ENCODE data around the gene COMMD2.
A peak's percentile ranks its signal among the peaks of the same experiment; 100 is the strongest.

COMMD2 gene

DNA sequence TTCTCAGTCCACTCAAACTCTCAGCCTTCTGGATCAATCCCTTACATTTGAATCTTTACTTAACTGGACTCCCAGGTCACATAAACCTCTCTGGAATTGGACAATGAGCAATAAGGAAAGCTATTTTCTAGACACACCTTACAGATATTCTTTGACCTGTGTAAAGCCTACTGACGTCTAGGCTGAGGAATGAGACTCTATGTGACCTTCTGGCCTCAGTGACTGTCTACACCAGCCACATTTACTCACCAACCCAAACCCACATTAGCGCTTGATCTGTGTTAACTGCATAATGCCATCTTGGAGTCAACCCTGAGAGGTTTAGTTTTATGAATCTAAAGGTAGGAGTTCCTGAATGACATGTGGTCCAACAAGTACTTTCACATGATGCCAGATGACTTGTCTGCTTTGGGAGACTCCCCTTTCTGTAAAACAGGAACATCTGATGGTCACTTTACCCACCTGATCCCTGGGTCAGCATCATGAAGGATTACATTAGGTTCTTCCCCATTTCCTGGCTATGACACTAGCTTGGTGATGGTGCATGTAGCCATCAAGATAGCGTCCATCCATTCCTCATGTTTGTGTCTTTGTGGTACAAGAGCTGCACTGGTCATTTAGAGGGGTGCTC, 11.4 kb upstream of the COMMD2 start:
- no peak for DNase-seq

DNA sequence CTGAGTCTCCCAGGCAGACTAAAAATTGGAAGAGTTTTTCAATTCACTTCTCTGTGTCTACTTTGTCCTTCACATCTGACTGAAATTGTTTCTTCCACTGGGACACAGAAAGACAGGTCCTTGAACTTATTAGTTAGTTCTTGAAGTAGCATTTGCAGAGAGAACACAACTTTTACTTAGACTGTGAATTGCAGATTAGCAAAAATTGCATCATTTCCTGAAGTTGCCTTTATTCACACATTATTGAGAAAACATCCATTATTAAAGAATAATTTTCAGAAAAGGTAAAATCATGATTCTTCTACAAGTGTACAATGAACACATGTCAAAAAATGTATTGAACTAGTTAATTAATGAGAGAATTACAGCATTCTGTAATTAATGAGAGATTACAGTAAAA, 1.4 kb upstream of the COMMD2 start:
- no peak for DNase-seq

DNA sequence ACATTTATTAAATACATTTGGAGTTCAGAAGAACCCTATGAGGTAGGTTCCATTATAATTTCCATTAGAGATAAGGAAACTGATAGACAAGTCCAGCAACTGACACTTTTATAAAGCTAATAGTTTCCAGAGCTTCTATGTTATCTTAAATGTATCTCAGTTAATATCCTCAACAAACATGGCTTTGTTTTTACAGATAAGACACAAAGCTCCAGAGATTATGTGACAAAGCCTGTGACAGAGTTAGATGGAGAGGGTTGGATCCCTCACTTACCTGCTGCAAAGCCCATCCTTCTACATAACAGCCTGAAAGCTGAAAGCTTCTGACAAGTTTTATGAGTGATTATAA, 473 bp upstream of the COMMD2 start:
- no peak for DNase-seq

DNA sequence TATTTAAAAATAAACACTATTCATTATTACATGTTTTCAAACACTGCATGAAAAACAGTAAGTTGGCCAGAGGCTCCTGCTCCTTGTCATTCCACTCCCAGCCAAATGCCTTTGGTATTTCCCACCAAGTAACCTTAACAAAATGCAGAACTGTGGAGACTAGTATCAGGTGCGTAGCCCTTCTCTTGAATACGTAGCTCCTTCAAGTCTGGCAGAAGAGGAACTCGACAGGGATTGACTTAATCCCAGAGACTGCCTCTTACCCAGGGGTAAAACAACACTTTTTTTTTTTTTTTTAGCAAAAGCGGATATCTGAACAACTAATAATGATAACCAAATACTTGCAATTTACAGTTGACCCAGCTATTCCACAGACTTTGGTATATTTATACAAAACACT, 738 bp downstream of the COMMD2 start:
- peak; percentile 11 for DNase-seq

DNA sequence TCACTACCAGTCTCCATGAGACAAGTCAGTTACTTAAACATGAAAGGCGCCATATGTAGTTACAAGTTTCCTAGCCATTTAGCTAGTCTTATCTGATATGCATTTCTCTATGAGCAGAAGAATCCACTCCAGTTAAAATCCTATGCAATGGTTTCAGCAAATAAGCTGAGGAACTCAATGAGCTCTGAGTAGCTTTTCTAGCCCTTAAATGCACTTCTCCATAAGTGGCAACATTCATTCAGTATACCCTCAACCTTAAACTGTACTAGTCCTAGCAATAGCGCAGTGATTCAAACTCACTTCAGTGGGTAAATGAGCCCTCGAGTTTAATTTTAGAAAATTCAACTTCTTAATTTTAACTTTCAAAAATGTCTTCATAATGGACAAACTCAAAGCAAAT, 7.7 kb downstream of the COMMD2 start:
- no peak for DNase-seq

DNA sequence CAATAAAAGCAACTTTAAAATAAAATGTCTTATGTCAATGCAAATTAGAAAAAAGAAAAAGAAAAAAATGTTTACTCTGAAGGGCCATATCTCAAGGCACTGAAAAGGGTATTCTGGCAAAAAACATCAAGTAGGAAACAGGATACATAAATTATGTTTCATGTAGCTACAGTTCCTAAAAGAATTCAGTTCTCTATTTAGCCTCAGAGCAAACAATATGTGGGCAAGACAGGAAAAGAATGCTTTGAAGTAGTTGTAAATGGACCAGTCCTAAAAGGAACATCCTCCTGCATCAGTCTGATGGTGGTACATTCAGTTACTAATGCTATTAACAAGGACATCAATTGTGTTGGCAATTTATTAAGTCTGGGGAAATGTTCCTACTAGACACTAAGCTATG, 8.1 kb downstream of the COMMD2 start:
- no peak for DNase-seq

DNA sequence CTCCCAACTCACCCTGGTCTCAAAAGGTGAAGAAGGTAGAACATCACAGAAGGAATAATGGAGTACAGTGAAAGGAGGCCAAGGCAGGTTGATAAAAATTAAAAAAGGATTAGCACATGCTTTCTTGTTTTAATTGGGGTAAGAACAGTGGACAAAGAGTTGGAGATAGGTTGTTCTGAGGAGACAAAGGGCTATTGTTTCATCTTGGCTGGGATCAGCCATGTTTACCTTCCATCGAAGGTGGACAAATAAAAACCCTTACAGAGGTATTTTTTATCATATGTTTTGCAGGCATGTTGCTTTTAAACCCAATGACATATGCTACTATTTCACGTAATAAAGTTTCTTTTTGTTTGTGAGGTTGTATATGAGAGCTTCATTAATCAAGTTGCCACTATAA, 12.9 kb downstream of the COMMD2 start:
- no peak for DNase-seq

DNA sequence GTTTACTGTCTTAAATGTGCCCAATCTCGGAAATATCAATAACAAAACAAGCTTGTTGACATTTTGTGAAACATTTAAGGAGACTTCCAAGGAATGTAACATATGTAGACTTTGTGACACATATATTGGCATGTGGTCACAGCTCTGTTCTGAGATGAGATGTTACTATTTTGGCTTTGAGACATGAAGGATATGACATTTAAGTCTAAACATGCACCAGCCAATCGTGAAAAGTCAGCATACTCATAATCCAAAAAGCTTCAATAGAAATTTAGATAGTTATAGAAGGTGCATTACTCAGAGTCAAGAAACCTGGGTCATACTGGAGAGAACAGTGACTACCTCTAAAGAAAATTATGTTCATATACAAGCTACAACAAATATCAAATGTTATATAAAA, 13.4 kb downstream of the COMMD2 start:
- DNase-seq = no peak

DNA sequence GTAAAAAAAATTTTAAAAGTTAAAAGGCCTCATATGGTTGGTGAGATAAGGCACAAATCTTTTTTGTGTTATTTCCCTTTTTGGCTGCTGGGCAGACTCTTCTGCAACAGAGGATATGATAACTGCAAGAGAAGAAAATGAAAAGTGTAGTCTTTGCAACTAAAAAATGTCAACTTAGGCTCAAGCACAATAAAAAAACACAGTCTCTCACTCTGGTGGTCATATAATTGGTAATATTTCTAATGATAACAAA, 15.4 kb downstream of the COMMD2 start:
- DNase-seq = peak; percentile 68

DNA sequence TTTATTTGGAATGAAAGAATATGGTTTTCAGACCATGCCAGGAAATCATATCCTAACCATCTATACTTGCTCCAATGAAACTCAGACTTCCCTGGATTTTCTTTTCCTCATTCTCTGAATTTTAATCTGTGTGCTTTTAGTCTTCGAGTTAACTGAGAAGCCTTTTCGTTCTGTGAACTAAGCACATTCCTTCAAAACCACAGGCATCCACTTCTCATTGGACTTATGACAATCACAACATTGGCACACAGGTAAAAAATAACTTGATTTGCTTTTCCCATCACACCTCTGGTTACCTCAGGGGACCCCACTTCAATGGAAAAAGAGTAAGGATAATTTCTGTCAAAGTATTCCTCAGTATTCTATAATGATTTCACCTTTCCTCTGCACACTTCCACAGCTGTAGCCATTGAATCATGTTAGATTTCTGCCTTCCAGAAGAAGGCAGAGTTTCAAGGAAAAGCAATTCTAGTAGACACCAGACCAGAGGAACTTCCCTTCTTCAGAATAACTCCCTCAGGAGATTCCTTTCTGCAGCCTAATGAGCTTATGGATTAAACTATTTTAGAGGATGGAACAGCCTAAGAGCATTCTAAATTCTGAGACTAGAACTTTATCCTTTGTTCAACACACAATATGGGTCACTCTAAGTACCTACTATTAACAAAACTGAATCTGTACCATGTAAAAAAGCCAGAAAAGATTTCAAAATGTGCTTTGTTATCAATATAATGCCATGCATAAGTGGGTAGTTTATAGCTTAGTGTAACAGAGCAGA, 15.9 kb downstream of the COMMD2 start:
- DNase-seq = no peak

DNA sequence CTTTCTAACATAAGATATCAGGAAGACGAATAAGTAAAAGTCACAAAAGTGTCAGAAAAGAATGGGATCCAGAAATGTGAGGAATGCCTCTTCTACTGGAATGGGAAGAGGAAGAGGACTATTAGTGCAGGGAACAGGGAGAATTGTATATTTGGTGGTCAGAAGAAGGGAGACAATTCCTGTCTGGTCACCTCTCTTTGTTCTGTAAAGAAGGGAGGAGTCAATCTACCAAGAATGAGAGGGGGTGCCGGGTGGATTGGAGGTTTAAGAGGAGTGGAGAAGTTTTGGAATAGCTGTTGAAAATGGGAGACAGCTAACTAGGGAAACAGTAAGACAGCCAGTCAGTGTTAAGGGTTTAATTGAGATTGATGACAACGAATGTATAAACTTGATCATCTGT, 20.1 kb downstream of the COMMD2 start:
- DNase-seq = no peak

DNA sequence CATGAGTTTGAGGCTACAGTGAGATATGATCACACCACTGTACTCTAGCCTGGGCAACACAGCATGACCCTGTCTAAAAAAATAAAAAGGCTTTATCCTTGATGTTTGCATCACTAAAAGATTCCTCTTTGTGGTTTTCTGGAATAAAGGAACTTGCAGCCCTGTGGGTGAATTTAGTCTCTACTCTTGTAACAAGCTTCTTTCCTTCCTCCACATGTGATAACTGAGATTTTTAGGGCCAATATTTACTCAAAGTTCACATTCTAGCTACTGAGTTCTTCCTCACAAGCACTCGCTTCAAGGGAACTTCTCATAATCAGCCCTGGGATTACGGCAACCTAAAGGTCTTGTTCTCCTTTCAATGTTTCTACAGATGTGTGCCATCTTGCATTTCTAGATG, 24.6 kb downstream of the COMMD2 start:
- no peak for DNase-seq

DNA sequence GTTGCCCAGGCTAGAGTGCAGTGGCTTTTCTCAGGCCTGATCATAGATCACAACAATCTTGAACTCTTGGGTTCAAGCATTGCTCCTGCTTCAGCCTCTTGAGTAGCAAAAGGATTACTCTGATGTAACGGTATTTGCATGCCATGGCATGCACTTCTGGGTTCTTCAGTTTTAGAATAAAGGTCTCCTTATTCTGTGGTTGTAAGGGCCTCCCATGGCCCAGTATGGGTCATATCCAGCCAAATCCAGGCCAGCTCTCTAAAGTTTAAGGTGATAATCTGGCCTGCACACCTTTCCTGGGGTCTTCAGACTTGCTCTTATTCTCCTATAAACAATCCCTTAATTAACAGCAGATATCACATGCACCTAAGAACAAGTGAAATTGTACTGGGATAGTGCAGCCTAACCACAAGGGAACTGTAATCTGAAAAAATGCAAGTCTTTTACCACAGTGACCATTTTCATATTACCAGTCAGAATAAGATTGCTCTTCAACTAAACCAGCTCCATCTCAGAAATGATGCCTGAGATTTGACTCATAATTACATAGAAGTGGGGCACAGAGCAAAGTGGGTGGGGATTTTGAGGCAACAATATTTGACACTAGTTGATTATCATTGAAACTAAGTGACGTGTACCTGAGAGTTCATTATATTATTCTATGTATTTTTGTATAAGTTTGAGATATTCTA, 25.4 kb downstream of the COMMD2 start:
- DNase-seq = no peak

DNA sequence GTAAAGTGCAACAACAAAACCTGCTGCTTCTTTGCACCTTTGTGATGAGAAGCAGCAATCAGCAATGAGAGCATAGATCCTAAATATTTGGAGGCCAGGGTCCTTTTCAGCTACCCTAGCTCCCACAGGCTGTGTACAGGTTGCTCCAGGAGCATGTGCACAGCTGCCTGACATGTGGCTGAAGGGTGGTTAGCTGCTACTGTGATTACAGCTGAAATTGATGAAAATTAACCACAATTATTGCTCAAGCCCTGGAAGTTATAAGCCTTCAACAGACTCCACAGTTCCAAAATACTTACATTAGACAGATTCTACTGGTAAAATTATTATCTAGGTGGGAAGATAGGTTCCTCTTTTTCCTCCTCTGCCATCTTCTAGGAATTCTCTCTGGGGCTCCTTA, 28.5 kb downstream of the COMMD2 start:
- peak; percentile 3 for DNase-seq

DNA sequence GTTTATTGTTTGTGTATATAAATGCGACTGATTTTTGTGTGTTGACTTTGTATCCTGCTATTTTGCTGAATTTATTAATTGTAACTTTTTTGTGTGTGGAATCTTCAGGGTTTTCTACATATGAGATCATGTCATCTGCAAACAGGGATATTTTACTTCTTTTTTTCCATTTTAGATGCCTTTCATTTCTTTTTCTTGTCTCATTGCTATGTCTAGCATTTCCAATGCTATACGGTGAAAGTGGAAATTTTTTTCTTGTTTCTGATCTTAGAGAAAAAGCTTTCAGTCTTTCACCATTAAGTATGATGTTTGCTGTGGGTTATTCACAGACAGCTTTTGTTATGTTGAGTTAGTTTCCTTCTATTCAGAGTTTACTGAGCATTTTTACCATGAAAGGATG, 31.4 kb downstream of the COMMD2 start:
- DNase-seq = no peak

DNA sequence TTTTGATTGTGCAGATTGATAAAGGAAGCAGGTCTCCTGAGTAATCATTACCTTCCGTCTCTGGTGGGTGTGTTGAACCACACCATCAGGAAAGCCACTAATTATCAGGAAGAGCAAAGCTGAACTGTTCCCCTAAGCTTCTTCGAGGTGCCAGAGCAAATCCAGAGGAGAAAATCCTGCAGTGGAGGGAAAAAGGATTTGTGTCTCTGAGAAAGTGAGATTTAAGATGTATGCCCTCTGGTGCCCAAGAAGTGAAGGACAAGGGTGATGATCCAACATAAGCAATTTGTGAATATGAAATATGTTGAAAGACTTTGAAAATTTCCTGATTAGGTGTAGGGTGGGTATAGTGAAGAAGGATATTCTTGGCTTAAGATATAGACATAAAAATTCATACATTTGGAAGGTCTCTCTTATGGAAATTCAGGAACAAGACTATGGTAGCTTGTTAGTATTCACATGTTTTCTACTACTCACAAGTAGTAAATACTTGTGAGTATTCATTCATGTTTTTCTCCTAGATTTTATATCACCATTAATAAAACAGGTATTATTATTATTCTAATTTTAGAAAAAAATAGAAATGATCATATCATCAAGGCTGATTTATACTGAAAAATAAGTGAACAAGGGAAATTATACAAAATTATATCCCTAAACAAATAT, 34.8 kb downstream of the COMMD2 start:
- DNase-seq = peak; percentile 72

DNA sequence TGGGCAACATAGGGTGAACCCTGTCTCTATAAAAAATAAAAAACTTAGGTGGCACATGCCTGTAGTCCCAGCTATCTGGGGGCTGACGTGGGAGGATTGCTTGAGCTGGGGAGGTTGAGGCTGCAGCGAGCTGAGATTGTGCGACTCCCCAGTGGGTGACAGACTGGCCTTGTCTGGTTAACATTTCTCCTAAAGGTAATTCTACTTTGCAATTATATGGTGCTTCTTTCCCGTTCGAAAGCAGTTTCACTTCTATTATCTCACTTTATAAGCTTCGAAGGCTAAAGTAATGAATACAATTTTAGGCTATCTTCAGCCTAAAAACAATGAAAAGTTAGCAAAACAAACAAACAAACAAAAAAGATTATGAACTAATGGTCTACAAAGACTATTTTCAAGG, 35.3 kb downstream of the COMMD2 start:
- no peak for DNase-seq

DNA sequence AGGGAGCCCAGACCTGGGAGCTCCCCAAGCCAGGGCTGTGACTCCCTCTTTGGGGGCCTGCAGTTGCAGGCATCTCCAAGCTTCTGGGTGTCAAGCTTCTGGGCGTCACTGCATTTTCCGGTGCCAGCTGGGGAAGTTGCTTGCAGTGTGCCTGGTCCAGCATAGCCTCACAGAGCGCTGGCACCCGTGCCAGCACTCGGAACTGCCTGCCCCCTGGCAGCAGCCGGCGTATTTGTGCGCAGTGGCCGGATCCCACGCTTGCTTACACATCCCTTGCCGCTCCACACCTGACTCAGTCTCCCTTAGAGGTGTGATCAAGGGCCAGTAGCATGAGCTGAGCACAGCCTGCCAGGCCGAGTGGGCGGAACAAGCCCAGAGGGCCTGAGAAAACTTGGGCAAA, 37.0 kb downstream of the COMMD2 start:
- no peak for DNase-seq

DNA sequence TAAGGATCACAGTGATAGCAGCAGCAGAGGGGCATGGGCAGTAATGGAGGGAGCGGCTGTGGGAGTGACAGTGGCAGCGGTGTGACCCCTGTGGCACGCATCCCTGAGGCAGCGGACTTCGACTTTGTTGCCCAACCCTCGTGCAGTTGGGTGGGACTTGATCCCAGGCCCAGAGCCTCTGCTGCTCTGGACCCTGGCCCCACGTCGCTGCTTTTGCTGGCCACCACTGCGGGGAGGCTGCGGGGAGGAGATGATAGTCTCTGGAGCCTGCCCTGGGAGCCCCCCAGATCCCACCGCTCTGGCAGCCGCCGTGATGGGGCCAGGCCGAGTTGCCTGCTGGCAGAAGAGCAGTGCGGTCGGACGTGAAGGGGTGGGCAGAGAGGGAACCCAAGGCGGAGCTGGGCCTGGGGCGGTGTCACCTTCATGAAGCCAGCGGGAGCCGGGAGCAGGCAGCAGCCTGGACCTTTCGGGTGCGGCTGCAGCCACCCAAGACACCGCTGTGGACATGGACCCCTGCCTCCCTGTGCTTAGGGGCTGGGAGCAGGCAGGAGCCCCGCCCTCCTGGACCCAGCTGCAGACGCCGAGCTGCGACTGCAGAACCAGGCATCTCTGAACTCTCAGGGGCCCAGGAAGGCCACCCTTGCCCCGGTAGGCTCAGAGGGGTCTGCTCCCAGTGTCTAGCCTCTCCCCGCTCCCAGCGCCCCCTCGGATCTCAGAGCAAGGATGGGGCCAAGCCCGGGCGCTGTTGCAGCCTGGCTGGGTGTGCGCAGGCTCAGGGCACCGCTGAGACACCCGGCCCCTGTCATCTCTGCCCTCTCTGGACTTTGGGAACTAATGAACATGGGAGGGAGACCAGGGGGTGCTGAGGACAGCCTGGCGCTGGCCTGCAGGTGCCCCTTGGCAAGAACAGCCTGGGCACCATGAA, 38.3 kb downstream of the COMMD2 start:
- no peak for DNase-seq

DNA sequence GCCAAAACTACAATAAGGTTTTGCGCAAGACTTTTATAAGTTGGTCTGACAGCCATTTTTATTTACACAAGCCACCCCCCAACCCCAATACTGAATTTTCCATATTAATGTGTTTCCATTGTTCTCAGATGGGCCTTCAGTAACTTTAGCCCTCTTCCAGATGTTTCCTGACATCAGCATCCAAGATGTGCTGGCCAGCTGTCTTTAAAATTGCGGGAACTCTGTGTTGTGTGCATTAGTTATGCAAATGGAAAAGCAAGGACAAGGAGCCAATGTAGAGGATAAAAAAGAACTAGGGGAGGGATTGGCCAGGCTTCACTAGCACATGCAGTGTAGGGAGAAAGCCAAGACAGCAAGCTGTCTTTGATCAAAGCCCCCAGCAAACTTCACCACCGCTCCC, 45.4 kb downstream of the COMMD2 start:
- DNase-seq = no peak

DNA sequence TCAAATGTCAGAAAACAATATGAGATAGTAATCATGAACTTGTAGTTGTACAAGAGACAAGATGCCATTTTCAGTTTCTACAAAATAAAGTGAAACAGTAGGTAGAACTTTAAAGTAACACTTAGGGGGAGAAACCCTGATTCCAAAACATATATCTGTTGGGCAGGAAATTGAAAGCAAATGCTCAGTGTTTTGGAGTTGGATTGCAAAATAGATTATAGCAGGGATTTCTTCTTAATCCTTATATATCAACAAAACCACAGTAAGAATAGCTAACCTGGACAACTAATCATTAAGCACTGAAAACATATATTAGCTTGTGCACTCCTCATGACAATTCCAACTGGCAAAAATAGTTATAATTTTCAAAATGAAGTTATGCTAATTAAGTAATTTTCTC, 46.9 kb downstream of the COMMD2 start:
- DNase-seq = no peak

DNA sequence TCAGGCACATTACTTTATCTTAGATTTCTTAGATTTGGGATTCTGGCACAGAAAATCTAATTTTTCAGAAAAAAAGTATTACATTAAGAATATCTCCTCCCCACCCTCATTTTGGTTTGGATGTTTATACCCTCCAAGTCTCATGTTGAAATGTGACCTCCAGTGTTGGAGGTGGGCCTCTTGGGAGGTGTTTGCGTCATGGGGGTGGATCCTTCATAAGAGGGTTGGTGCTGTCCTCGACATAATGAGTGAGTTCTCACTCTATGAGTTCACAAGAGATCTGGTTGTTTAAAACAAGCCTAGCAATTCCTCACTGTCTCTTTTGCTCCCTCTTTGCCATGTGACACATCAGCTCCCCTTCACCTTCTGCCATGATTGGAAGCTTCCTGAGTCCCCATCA, 48.8 kb downstream of the COMMD2 start:
- DNase-seq = no peak
